Thyroid gland (tissue), 4 donors: ENCODE results near the gene OR8D2. TPM values are rescaled to one million over a fixed set of nuclear protein-coding genes. Genes with fewer than 3 reads are reported as not detected.

Experiments used
- DNase-seq, 2 donors: peaks; one replicate each; pipeline ENCODE4 v3.0.0-alpha.2; 2019
- H3K27ac ChIP-seq, 3 donors: fragments of 200-600 bp; sonication (generic); 1 replicate in 2 of 3; 2 replicates in 1 of 3; pipeline ENCODE4 v1.5.1; 2016 to 2019; ENCODE audit warnings: mild to moderate bottlenecking in 1 of 3, moderate library complexity in 1 of 3
- H3K27me3 ChIP-seq: fragments of 200-600 bp; sonication (generic); one replicate; pipeline ENCODE4 v1.5.1; 2019
- H3K36me3 ChIP-seq, 2 donors: fragments of 200-600 bp; sonication (generic); one replicate each; pipeline ENCODE4 v1.5.1; 2016 to 2019
- H3K4me1 ChIP-seq, 2 donors: fragments of 200-600 bp; sonication (generic); one replicate each; pipeline ENCODE4 v1.5.1; 2017 to 2019
- H3K4me3 ChIP-seq, 3 donors: fragments of 200-600 bp; sonication (generic); replicated peaks in 1 of 3; 1 replicate in 2 of 3; 2 replicates in 1 of 3; pipeline ENCODE4 v1.5.1; 2016; ENCODE audit warnings: mild to moderate bottlenecking in 1 of 3
- H3K9me3 ChIP-seq: fragments of 200-600 bp; sonication (generic); one replicate; pipeline ENCODE4 v1.5.1; 2017
- CTCF ChIP-seq, 6 experiments: fragments of 200-600 bp in 3 of 6; fragments of 450-650 bp in 3 of 6; sonication (generic) in 3 of 6; IDR thresholded peaks; one replicate each; pipeline ENCODE4 v1.5.1; 2016 to 2019; ENCODE audit warnings: antibody characterized with exemption in 6 of 6, mild to moderate bottlenecking in 2 of 6, inconsistent platforms in 1 of 6, moderate library complexity in 1 of 6
- POLR2A ChIP-seq, 2 donors: fragments of 450-650 bp; IDR thresholded peaks; one replicate each; pipeline ENCODE4 v1.6.1; 2017; ENCODE audit warnings: antibody characterized with exemption in 2 of 2, mild to moderate bottlenecking in 2 of 2, moderate library complexity in 1 of 2
- WGBS, 2 donors: methylation state at CpG; one replicate each; pipeline ENCODE4 v1.1.5; 2017; 5-methylcytosine and 5-hydroxymethylcytosine counted together
- intact Hi-C: fragments of 100-400 bp; cut with DNase I; formaldehyde crosslinking; loops from one replicate; pipeline ENCODE4 v1.15.1; 2023
- total RNA-seq, 4 donors: library from RNA; depleted of rRNA; stranded (reverse); fragments of >200 nt; gene quantifications; one replicate each; pipeline ENCODE4 v1.2.3, GENCODE V29; 2016

OR8D2 gene
- total RNA-seq: not detected

- no peak within 1 kb of the TSS for H3K27ac ChIP-seq
- intact Hi-C loops: no loop called here
- no peaks in the 10 kb centered on the region for H3K4me1 ChIP-seq
- no peaks in the 10 kb centered on the region for H3K36me3 ChIP-seq
- H3K9me3 ChIP-seq: no peaks in the 10 kb centered on the region
- TF ChIP-seq POLR2A (IDR thresholded peaks at IDR 0.05) (no peak), CTCF (IDR thresholded peaks at IDR 0.05) (no peak)
- H3K27me3 ChIP-seq: no peaks in the 10 kb centered on the region
- no peak for DNase-seq
- H3K4me3 ChIP-seq: no peak within 1 kb of the TSS
- whole genome bisulfite sequencing, 2 donors: 71 to 79% methylated on average over 1 of the region's 1 CpG
Observed at GRCh38 chr11:124320097-124320496, at the start of gene OR8D2. TSS of gene OR8D2 (minus strand) at chr11:124320197. CDS start at chr11:124320197, 0 bp downstream.

- no peak overlapping the region for H3K27ac ChIP-seq
- no peaks in the 10 kb centered on the region for H3K36me3 ChIP-seq
- H3K9me3 ChIP-seq: no peaks in the 10 kb centered on the region
- DNase-seq: no peak
- intact Hi-C loops: no loop called here
- H3K4me1 ChIP-seq: no peaks in the 10 kb centered on the region
- no peak for TF ChIP-seq CTCF (IDR thresholded peaks at IDR 0.05)
- TF ChIP-seq POLR2A (IDR thresholded peaks at IDR 0.05): no peak
- H3K4me3 ChIP-seq: no peak overlapping the region
- no peaks in the 10 kb centered on the region for H3K27me3 ChIP-seq
- WGBS, 2 donors: 36 to 58% methylated on average over 2 of the region's 2 CpGs
Observed at GRCh38 chr11:124359566-124359965, 39.6 kb upstream of the OR8D2 start.

GRCh38 chr11:124346311-124346955 lies 26.4 kb upstream of the OR8D2 start:
- H3K27ac ChIP-seq: no peak overlapping the region
- H3K4me3 ChIP-seq: no peak overlapping the region
- no peaks in the 10 kb centered on the region for H3K4me1 ChIP-seq
- 46 to 76% methylated on average over 3 of the region's 3 CpGs for WGBS, 2 donors
- intact Hi-C loops: no loop called here
- no peaks in the 10 kb centered on the region for H3K36me3 ChIP-seq
- no peak for DNase-seq
- H3K27me3 ChIP-seq: no peaks in the 10 kb centered on the region
- H3K9me3 ChIP-seq: no peaks in the 10 kb centered on the region
- TF ChIP-seq CTCF (IDR thresholded peaks at IDR 0.05) (no peak), POLR2A (IDR thresholded peaks at IDR 0.05) (no peak)

GRCh38 chr11:124344346-124344745 lies 24.3 kb upstream of the OR8D2 start:
- no peak for DNase-seq
- Histone ChIP-seq H3K36me3 (no peaks in the 10 kb centered on the region), H3K27me3 (no peaks in the 10 kb centered on the region), H3K4me1 (no peaks in the 10 kb centered on the region), H3K9me3 (no peaks in the 10 kb centered on the region), H3K4me3 (no peak overlapping the region), H3K27ac (no peak overlapping the region)
- WGBS, 2 donors: 87% methylated on average over 5 of the region's 5 CpGs
- intact Hi-C loops: no loop called here
- no peak for TF ChIP-seq POLR2A (IDR thresholded peaks at IDR 0.05)

GRCh38 chr11:124340142-124340447 lies 20.1 kb upstream of the OR8D2 start:
- Histone ChIP-seq H3K4me3 (no peak overlapping the region), H3K9me3 (no peaks in the 10 kb centered on the region), H3K27me3 (no peaks in the 10 kb centered on the region), H3K4me1 (no peaks in the 10 kb centered on the region), H3K27ac (no peak overlapping the region), H3K36me3 (no peaks in the 10 kb centered on the region)
- intact Hi-C loops: no loop called here
- TF ChIP-seq POLR2A (IDR thresholded peaks at IDR 0.05): no peak
- no peak for TF ChIP-seq CTCF (IDR thresholded peaks at IDR 0.05)
- WGBS, 2 donors: 82 to 88% methylated on average over 2 of the region's 2 CpGs
- no peak for DNase-seq
